ENCODE results near the gene POLR3A. TPM values are rescaled to one million over a fixed set of nuclear protein-coding genes. Genes with fewer than 3 reads are reported as not detected.
"Not testable (repeated sequence)": the region's sequence is repeated elsewhere in the genome, so short reads cannot be mapped to it uniquely, and the experiment has no call there.

Gene POLR3A
- total and polyA plus RNA-seq, 4 donors: 2.5 to 16.3 (median 9.4) TPM

GRCh38 chr10:78002541-78003288 lies 26.6 kb downstream of the POLR3A start:
- intact Hi-C loops (cut with DNase I): loop anchor here in 1 of 2 donors (5.0 kb wide), 1 partner anchor 155 kb away; no protein-coding TSS in a partner anchor
- 81 to 84% methylated on average over 4 of the region's 4 CpGs for whole genome bisulfite sequencing, 2 donors
- ATAC-seq (ENCODE audit: low FRiP score) (no peak), DNase-seq (no peak)
- H3K9me3 ChIP-seq (ENCODE audit: control insufficient read depth, low read length): no peaks in the 10 kb centered on the region
- peaks cover 12 to 22% of the 10 kb centered on the region in 2 donors for H3K36me3 ChIP-seq (ENCODE audit: control insufficient read depth in 1 of 2, insufficient read depth in 2 of 2, low read length in 1 of 2)
- H3K4me3 ChIP-seq (ENCODE audit: low read length in 2 of 2): no peak overlapping the region
- no peaks in the 10 kb centered on the region for H3K4me1 ChIP-seq (ENCODE audit: control insufficient read depth in 1 of 2, insufficient read depth in 2 of 2, low read length in 2 of 2)
- H3K27ac ChIP-seq (ENCODE audit: low read depth in 1 of 2, low read length in 2 of 2): no peak overlapping the region
- no peaks in the 10 kb centered on the region for H3K27me3 ChIP-seq (ENCODE audit: control insufficient read depth in 1 of 2, insufficient read depth in 2 of 2, low read length in 1 of 2)

- ATAC-seq (ENCODE audit: low FRiP score) (no peak), DNase-seq (no peak)
- Histone ChIP-seq H3K9me3 (ENCODE audit: control insufficient read depth, low read length) (no peaks in the 10 kb centered on the region), H3K27me3 (ENCODE audit: control insufficient read depth in 1 of 2, insufficient read depth in 2 of 2, low read length in 1 of 2) (no peaks in the 10 kb centered on the region), H3K27ac (ENCODE audit: low read depth in 1 of 2, low read length in 2 of 2) (no peak overlapping the region), H3K4me1 (ENCODE audit: control insufficient read depth in 1 of 2, insufficient read depth in 2 of 2, low read length in 2 of 2) (no peaks in the 10 kb centered on the region), H3K36me3 (ENCODE audit: control insufficient read depth in 1 of 2, insufficient read depth in 2 of 2, low read length in 1 of 2) (peaks cover 7 to 20% of the 10 kb centered on the region in 2 donors), H3K4me3 (ENCODE audit: low read length in 2 of 2) (no peak overlapping the region)
- WGBS, 2 donors: 79 to 84% methylated on average over 6 of the region's 6 CpGs
- intact Hi-C loops (cut with DNase I): loop anchor here in 1 of 2 donors (5.0 kb wide), 1 partner anchor 154 kb away; no protein-coding TSS in a partner anchor
Observed at GRCh38 chr10:78000956-78001472, 28.3 kb downstream of the POLR3A start.

GRCh38 chr10:78000206-78000605 lies 29.1 kb downstream of the POLR3A start:
- peaks cover 7 to 18% of the 10 kb centered on the region in 2 donors for H3K36me3 ChIP-seq (ENCODE audit: control insufficient read depth in 1 of 2, insufficient read depth in 2 of 2, low read length in 1 of 2)
- no peak for DNase-seq

GRCh38 chr10:77998780-77999179 lies 30.5 kb downstream of the POLR3A start:
- H3K4me3 ChIP-seq (ENCODE audit: low read length in 2 of 2); ATAC-seq (ENCODE audit: low FRiP score); intact Hi-C loops (cut with DNase I); H3K27ac ChIP-seq (ENCODE audit: low read depth in 1 of 2, low read length in 2 of 2); H3K9me3 ChIP-seq (ENCODE audit: control insufficient read depth, low read length); H3K27me3 ChIP-seq (ENCODE audit: control insufficient read depth in 1 of 2, insufficient read depth in 2 of 2, low read length in 1 of 2); H3K4me1 ChIP-seq (ENCODE audit: control insufficient read depth in 1 of 2, insufficient read depth in 2 of 2, low read length in 2 of 2); DNase-seq: not testable (repeated sequence)
- H3K36me3 ChIP-seq (ENCODE audit: control insufficient read depth in 1 of 2, insufficient read depth in 2 of 2, low read length in 1 of 2): peaks cover 7 to 13% of the 10 kb centered on the region in 2 donors
- WGBS, 2 donors: 97 to 100% methylated on average over 3 to 5 of the region's 5 CpGs

More at GRCh38 chr10:78000206-78000605, 29.1 kb downstream of the POLR3A start:
- intact Hi-C loops (cut with DNase I): loop anchor here in 1 of 2 donors (5.0 kb wide), 1 partner anchor 153 kb away; no protein-coding TSS in a partner anchor
- ATAC-seq (ENCODE audit: low FRiP score): no peak
- Histone ChIP-seq H3K4me1 (ENCODE audit: control insufficient read depth in 1 of 2, insufficient read depth in 2 of 2, low read length in 2 of 2) (no peaks in the 10 kb centered on the region), H3K27me3 (ENCODE audit: control insufficient read depth in 1 of 2, insufficient read depth in 2 of 2, low read length in 1 of 2) (no peaks in the 10 kb centered on the region), H3K27ac (ENCODE audit: low read depth in 1 of 2, low read length in 2 of 2) (no peak overlapping the region), H3K4me3 (ENCODE audit: low read length in 2 of 2) (no peak overlapping the region), H3K9me3 (ENCODE audit: control insufficient read depth, low read length) (no peaks in the 10 kb centered on the region)

GRCh38 chr10:77993620-77994019 lies 35.7 kb downstream of the POLR3A start:
- ATAC-seq (ENCODE audit: low FRiP score) (no peak), DNase-seq (no peak)
- H3K4me1 ChIP-seq (ENCODE audit: control insufficient read depth in 1 of 2, insufficient read depth in 2 of 2, low read length in 2 of 2): peaks cover 0 to 4% of the 10 kb centered on the region in 2 donors
- H3K36me3 ChIP-seq (ENCODE audit: control insufficient read depth in 1 of 2, insufficient read depth in 2 of 2, low read length in 1 of 2): peaks cover 0 to 3% of the 10 kb centered on the region in 2 donors
- H3K9me3 ChIP-seq (ENCODE audit: control insufficient read depth, low read length): no peaks in the 10 kb centered on the region
- intact Hi-C loops (cut with DNase I): no loop called here
- H3K27me3 ChIP-seq (ENCODE audit: control insufficient read depth in 1 of 2, insufficient read depth in 2 of 2, low read length in 1 of 2): no peaks in the 10 kb centered on the region
- H3K27ac ChIP-seq (ENCODE audit: low read depth in 1 of 2, low read length in 2 of 2): no peak overlapping the region
- H3K4me3 ChIP-seq (ENCODE audit: low read length in 2 of 2): no peak overlapping the region
- whole genome bisulfite sequencing, 2 donors: 87 to 93% methylated on average over 3 of the region's 3 CpGs

- peak; percentile 73 for ATAC-seq (ENCODE audit: low FRiP score)
- DNase-seq: peak; percentile 75 to 85
- H3K9me3 ChIP-seq (ENCODE audit: control insufficient read depth, low read length): no peaks in the 10 kb centered on the region
- H3K36me3 ChIP-seq (ENCODE audit: control insufficient read depth in 1 of 2, insufficient read depth in 2 of 2, low read length in 1 of 2): peaks cover 0 to 6% of the 10 kb centered on the region in 2 donors
- H3K27me3 ChIP-seq (ENCODE audit: control insufficient read depth in 1 of 2, insufficient read depth in 2 of 2, low read length in 1 of 2): no peaks in the 10 kb centered on the region
- peaks cover 5 to 8% of the 10 kb centered on the region in 2 donors for H3K4me1 ChIP-seq (ENCODE audit: control insufficient read depth in 1 of 2, insufficient read depth in 2 of 2, low read length in 2 of 2)
- WGBS, 2 donors: 14 to 15% methylated on average over 11 of the region's 11 CpGs
- intact Hi-C loops (cut with DNase I): loop anchor here (5.0 kb wide), 1 partner anchor 62 kb away; the partner anchor contains the start of gene DLG5 (in 2 of the 2)
- H3K4me3 ChIP-seq (ENCODE audit: low read length in 2 of 2): no peak overlapping the region
- H3K27ac ChIP-seq (ENCODE audit: low read depth in 1 of 2, low read length in 2 of 2): peak overlapping the region; percentile 71 to 98
Observed at GRCh38 chr10:77989081-77989724, 40.1 kb downstream of the POLR3A start.

- Histone ChIP-seq H3K4me3 (ENCODE audit: low read length in 2 of 2) (no peak overlapping the region), H3K9me3 (ENCODE audit: control insufficient read depth, low read length) (no peaks in the 10 kb centered on the region), H3K27ac (ENCODE audit: low read depth in 1 of 2, low read length in 2 of 2) (peak overlapping the region; percentile 68 to 95), H3K4me1 (ENCODE audit: control insufficient read depth in 1 of 2, insufficient read depth in 2 of 2, low read length in 2 of 2) (peaks cover 5 to 8% of the 10 kb centered on the region in 2 donors), H3K27me3 (ENCODE audit: control insufficient read depth in 1 of 2, insufficient read depth in 2 of 2, low read length in 1 of 2) (no peaks in the 10 kb centered on the region), H3K36me3 (ENCODE audit: control insufficient read depth in 1 of 2, insufficient read depth in 2 of 2, low read length in 1 of 2) (peaks cover 3 to 6% of the 10 kb centered on the region in 2 donors)
- WGBS, 2 donors: 36 to 38% methylated on average over 7 of the region's 7 CpGs
- ATAC-seq (ENCODE audit: low FRiP score) (peak; percentile 43), DNase-seq (peak; percentile 78 to 86)
- intact Hi-C loops (cut with DNase I): loop anchor here (2.0 to 5.0 kb wide), 2 partner anchors 17 to 60 kb away; partner anchors contain the start of gene DLG5 (in 2 of the 2)
Observed at GRCh38 chr10:77987671-77988255, 41.6 kb downstream of the POLR3A start.

- H3K27me3 ChIP-seq (ENCODE audit: control insufficient read depth in 1 of 2, insufficient read depth in 2 of 2, low read length in 1 of 2): no peaks in the 10 kb centered on the region
- ATAC-seq (ENCODE audit: low FRiP score): no peak
- 87 to 90% methylated on average over 4 of the region's 4 CpGs for WGBS, 2 donors
- peaks cover 7 to 10% of the 10 kb centered on the region in 2 donors for H3K36me3 ChIP-seq (ENCODE audit: control insufficient read depth in 1 of 2, insufficient read depth in 2 of 2, low read length in 1 of 2)
- no peak overlapping the region for H3K27ac ChIP-seq (ENCODE audit: low read depth in 1 of 2, low read length in 2 of 2)
- DNase-seq: no peak
- peaks cover 5 to 8% of the 10 kb centered on the region in 2 donors for H3K4me1 ChIP-seq (ENCODE audit: control insufficient read depth in 1 of 2, insufficient read depth in 2 of 2, low read length in 2 of 2)
- H3K4me3 ChIP-seq (ENCODE audit: low read length in 2 of 2): no peak overlapping the region
- H3K9me3 ChIP-seq (ENCODE audit: control insufficient read depth, low read length): no peaks in the 10 kb centered on the region
- intact Hi-C loops (cut with DNase I): loop anchor here (5.0 kb wide), 1 partner anchor 58 kb away; the partner anchor contains the start of gene DLG5 (in 2 of the 2)
Observed at GRCh38 chr10:77984986-77985385, 44.3 kb downstream of the POLR3A start.
